Measurements from ENCODE around the gene NXPH1. TPM values are rescaled to one million over a fixed set of nuclear protein-coding genes. Genes with fewer than 3 reads are reported as not detected.
"Not testable (repeated sequence)": the region's sequence is repeated elsewhere in the genome, so short reads cannot be mapped to it uniquely, and the experiment has no call there.

The NXPH1 gene
- total RNA-seq, 1 donor from 2014 or later = not detected

GRCh38 chr7:8668627-8669500 is 235.5 kb downstream of the NXPH1 start:
- Histone ChIP-seq H3K27ac (ENCODE audit: low read depth, low read length) (no peak overlapping the region), H3K4me1 (ENCODE audit: control insufficient read depth in 3 of 3, insufficient read depth in 3 of 3, low read length in 3 of 3) (no peaks in the 10 kb centered on the region), H3K9me3 (ENCODE audit: control insufficient read depth in 3 of 3, low read length in 3 of 3) (peaks cover 0 to 3% (median 0%) of the 10 kb centered on the region in 3 donors), H3K4me3 (ENCODE audit: low read length in 3 of 3) (no peak overlapping the region), H3K9ac (ENCODE audit: low read depth in 1 of 3, low read length in 3 of 3) (no peak overlapping the region), H3K27me3 (ENCODE audit: control insufficient read depth in 3 of 3, insufficient read depth in 3 of 3, low read length in 3 of 3) (no peaks in the 10 kb centered on the region), H3K36me3 (ENCODE audit: control insufficient read depth in 3 of 3, insufficient read depth in 3 of 3, low read length in 3 of 3) (no peaks in the 10 kb centered on the region)

- Histone ChIP-seq H3K4me1 (ENCODE audit: control insufficient read depth in 3 of 3, insufficient read depth in 3 of 3, low read length in 3 of 3) (no peaks in the 10 kb centered on the region), H3K36me3 (ENCODE audit: control insufficient read depth in 3 of 3, insufficient read depth in 3 of 3, low read length in 3 of 3) (no peaks in the 10 kb centered on the region), H3K9ac (ENCODE audit: low read depth in 1 of 3, low read length in 3 of 3) (no peak overlapping the region), H3K27ac (ENCODE audit: low read depth, low read length) (no peak overlapping the region), H3K27me3 (ENCODE audit: control insufficient read depth in 3 of 3, insufficient read depth in 3 of 3, low read length in 3 of 3) (no peaks in the 10 kb centered on the region), H3K9me3 (ENCODE audit: control insufficient read depth in 3 of 3, low read length in 3 of 3) (peaks cover 0 to 3% (median 0%) of the 10 kb centered on the region in 3 donors), H3K4me3 (ENCODE audit: low read length in 3 of 3) (no peak overlapping the region)
These were observed 236.1 kb downstream of the NXPH1 start for GRCh38 chr7:8669501-8669851.

- H3K4me3 ChIP-seq (ENCODE audit: low read length in 3 of 3) = no peak overlapping the region
- no peaks in the 10 kb centered on the region for H3K27me3 ChIP-seq (ENCODE audit: control insufficient read depth in 3 of 3, insufficient read depth in 3 of 3, low read length in 3 of 3)
- no peak overlapping the region for H3K27ac ChIP-seq (ENCODE audit: low read depth, low read length)
- no peaks in the 10 kb centered on the region for H3K9me3 ChIP-seq (ENCODE audit: control insufficient read depth in 3 of 3, low read length in 3 of 3)
- H3K9ac ChIP-seq (ENCODE audit: low read depth in 1 of 3, low read length in 3 of 3) = no peak overlapping the region
- no peaks in the 10 kb centered on the region for H3K36me3 ChIP-seq (ENCODE audit: control insufficient read depth in 3 of 3, insufficient read depth in 3 of 3, low read length in 3 of 3)
- H3K4me1 ChIP-seq (ENCODE audit: control insufficient read depth in 3 of 3, insufficient read depth in 3 of 3, low read length in 3 of 3) = no peaks in the 10 kb centered on the region
These were observed 251.0 kb downstream of the NXPH1 start for GRCh38 chr7:8684426-8684825.

- H3K4me1 ChIP-seq (ENCODE audit: control insufficient read depth in 3 of 3, insufficient read depth in 3 of 3, low read length in 3 of 3) = no peaks in the 10 kb centered on the region
- no peak overlapping the region for H3K9ac ChIP-seq (ENCODE audit: low read depth in 1 of 3, low read length in 3 of 3)
- no peaks in the 10 kb centered on the region for H3K9me3 ChIP-seq (ENCODE audit: control insufficient read depth in 3 of 3, low read length in 3 of 3)
- H3K27ac ChIP-seq (ENCODE audit: low read depth, low read length) = no peak overlapping the region
- no peaks in the 10 kb centered on the region for H3K27me3 ChIP-seq (ENCODE audit: control insufficient read depth in 3 of 3, insufficient read depth in 3 of 3, low read length in 3 of 3)
- H3K36me3 ChIP-seq (ENCODE audit: control insufficient read depth in 3 of 3, insufficient read depth in 3 of 3, low read length in 3 of 3) = no peaks in the 10 kb centered on the region
- no peak overlapping the region for H3K4me3 ChIP-seq (ENCODE audit: low read length in 3 of 3)
These were observed 266.6 kb downstream of the NXPH1 start for GRCh38 chr7:8699875-8700624.

DNA sequence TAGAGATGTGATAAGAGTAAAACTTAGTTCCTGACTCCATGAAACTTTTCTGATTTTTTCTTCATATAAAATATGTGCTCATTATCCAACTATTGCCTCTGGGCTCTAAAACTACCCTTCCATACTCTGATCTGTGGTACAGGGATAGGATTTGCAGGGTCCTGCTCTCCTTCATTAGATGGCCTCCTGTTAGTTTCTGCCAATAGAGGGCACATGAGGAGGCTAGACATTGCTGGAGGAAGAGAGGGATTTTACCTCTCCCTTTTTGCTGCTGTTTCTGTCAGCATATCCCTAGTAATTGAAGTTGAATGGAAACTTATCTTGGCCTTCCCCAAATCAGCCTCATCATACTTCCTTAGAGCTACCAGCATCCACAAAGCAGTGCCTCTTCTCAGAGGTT is 269.4 kb downstream of the NXPH1 start:
- Histone ChIP-seq H3K4me3 (ENCODE audit: low read length in 3 of 3) (no peak overlapping the region), H3K9me3 (ENCODE audit: control insufficient read depth in 3 of 3, low read length in 3 of 3) (no peaks in the 10 kb centered on the region), H3K27me3 (ENCODE audit: control insufficient read depth in 3 of 3, insufficient read depth in 3 of 3, low read length in 3 of 3) (no peaks in the 10 kb centered on the region), H3K27ac (ENCODE audit: low read depth, low read length) (no peak overlapping the region), H3K9ac (ENCODE audit: low read depth in 1 of 3, low read length in 3 of 3) (no peak overlapping the region), H3K36me3 (ENCODE audit: control insufficient read depth in 3 of 3, insufficient read depth in 3 of 3, low read length in 3 of 3) (no peaks in the 10 kb centered on the region), H3K4me1 (ENCODE audit: control insufficient read depth in 3 of 3, insufficient read depth in 3 of 3, low read length in 3 of 3) (no peaks in the 10 kb centered on the region)

DNA sequence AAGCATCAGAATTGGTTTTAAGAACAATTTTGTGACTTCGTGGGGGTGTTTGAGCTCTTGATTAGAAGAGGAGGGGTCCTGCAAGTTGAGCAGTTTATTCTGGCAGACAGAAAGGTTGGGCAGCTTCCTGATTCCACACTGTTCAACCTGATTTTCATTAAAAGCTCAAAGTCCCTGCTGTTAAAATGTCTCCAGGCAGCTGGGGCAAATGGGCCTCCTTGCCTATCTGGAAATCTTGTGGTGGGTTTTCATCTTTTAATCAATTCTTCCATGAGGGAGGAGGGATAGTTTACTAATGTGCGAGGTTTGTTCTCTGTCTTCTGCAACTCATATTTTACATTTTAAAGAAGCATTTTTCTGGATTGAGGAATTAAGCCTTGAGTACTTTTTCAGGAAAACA is 276.7 kb downstream of the NXPH1 start:
- H3K4me1 ChIP-seq (ENCODE audit: control insufficient read depth in 3 of 3, insufficient read depth in 3 of 3, low read length in 3 of 3) = no peaks in the 10 kb centered on the region
- H3K4me3 ChIP-seq (ENCODE audit: low read length in 3 of 3) = no peak overlapping the region
- H3K9me3 ChIP-seq (ENCODE audit: control insufficient read depth in 3 of 3, low read length in 3 of 3) = no peaks in the 10 kb centered on the region
- H3K36me3 ChIP-seq (ENCODE audit: control insufficient read depth in 3 of 3, insufficient read depth in 3 of 3, low read length in 3 of 3) = no peaks in the 10 kb centered on the region
- H3K27me3 ChIP-seq (ENCODE audit: control insufficient read depth in 3 of 3, insufficient read depth in 3 of 3, low read length in 3 of 3) = no peaks in the 10 kb centered on the region
- H3K9ac ChIP-seq (ENCODE audit: low read depth in 1 of 3, low read length in 3 of 3) = no peak overlapping the region
- no peak overlapping the region for H3K27ac ChIP-seq (ENCODE audit: low read depth, low read length)

DNA sequence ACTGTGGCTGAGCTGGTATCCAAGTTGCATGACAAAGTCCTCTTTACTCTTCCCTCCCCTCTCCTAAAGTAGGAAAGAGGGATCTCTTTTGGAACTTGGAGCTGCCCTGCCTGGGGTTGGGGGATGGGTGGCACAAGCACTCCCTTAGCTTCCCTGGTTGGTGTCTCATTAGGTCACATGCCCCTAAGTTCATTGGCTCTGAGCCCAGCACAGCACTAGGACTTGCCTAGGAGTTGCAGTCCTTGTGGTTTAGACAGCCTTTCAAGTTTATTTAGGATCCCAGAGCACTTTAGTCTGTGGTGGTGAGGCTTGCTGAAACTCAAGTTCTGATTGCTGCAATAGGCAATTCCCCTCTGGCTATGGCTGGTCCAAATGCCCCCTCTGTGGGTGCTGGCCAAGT is 281.4 kb downstream of the NXPH1 start:
- no peaks in the 10 kb centered on the region for H3K9me3 ChIP-seq (ENCODE audit: control insufficient read depth in 3 of 3, low read length in 3 of 3)
- no peak overlapping the region for H3K9ac ChIP-seq (ENCODE audit: low read depth in 1 of 3, low read length in 3 of 3)
- no peaks in the 10 kb centered on the region for H3K4me1 ChIP-seq (ENCODE audit: control insufficient read depth in 3 of 3, insufficient read depth in 3 of 3, low read length in 3 of 3)
- no peak overlapping the region for H3K27ac ChIP-seq (ENCODE audit: low read depth, low read length)
- no peaks in the 10 kb centered on the region for H3K27me3 ChIP-seq (ENCODE audit: control insufficient read depth in 3 of 3, insufficient read depth in 3 of 3, low read length in 3 of 3)
- no peaks in the 10 kb centered on the region for H3K36me3 ChIP-seq (ENCODE audit: control insufficient read depth in 3 of 3, insufficient read depth in 3 of 3, low read length in 3 of 3)
- H3K4me3 ChIP-seq (ENCODE audit: low read length in 3 of 3) = no peak overlapping the region

GRCh38 chr7:8719102-8719501 is 285.7 kb downstream of the NXPH1 start:
- Histone ChIP-seq H3K4me3 (ENCODE audit: low read length in 3 of 3) (no peak overlapping the region), H3K36me3 (ENCODE audit: control insufficient read depth in 3 of 3, insufficient read depth in 3 of 3, low read length in 3 of 3) (no peaks in the 10 kb centered on the region), H3K27ac (ENCODE audit: low read depth, low read length) (no peak overlapping the region), H3K4me1 (ENCODE audit: control insufficient read depth in 3 of 3, insufficient read depth in 3 of 3, low read length in 3 of 3) (no peaks in the 10 kb centered on the region), H3K9ac (ENCODE audit: low read depth in 1 of 3, low read length in 3 of 3) (no peak overlapping the region), H3K27me3 (ENCODE audit: control insufficient read depth in 3 of 3, insufficient read depth in 3 of 3, low read length in 3 of 3) (no peaks in the 10 kb centered on the region), H3K9me3 (ENCODE audit: control insufficient read depth in 3 of 3, low read length in 3 of 3) (no peaks in the 10 kb centered on the region)

GRCh38 chr7:8724080-8724718 is 290.8 kb downstream of the NXPH1 start:
- H3K36me3 ChIP-seq (ENCODE audit: control insufficient read depth in 3 of 3, insufficient read depth in 3 of 3, low read length in 3 of 3) = no peaks in the 10 kb centered on the region
- H3K27ac ChIP-seq (ENCODE audit: low read depth, low read length) = no peak overlapping the region
- H3K4me3 ChIP-seq (ENCODE audit: low read length in 3 of 3) = no peak overlapping the region
- no peak overlapping the region for H3K9ac ChIP-seq (ENCODE audit: low read depth in 1 of 3, low read length in 3 of 3)
- H3K4me1 ChIP-seq (ENCODE audit: control insufficient read depth in 3 of 3, insufficient read depth in 3 of 3, low read length in 3 of 3) = no peaks in the 10 kb centered on the region
- no peaks in the 10 kb centered on the region for H3K27me3 ChIP-seq (ENCODE audit: control insufficient read depth in 3 of 3, insufficient read depth in 3 of 3, low read length in 3 of 3)
- H3K9me3 ChIP-seq (ENCODE audit: control insufficient read depth in 3 of 3, low read length in 3 of 3) = no peaks in the 10 kb centered on the region

DNA sequence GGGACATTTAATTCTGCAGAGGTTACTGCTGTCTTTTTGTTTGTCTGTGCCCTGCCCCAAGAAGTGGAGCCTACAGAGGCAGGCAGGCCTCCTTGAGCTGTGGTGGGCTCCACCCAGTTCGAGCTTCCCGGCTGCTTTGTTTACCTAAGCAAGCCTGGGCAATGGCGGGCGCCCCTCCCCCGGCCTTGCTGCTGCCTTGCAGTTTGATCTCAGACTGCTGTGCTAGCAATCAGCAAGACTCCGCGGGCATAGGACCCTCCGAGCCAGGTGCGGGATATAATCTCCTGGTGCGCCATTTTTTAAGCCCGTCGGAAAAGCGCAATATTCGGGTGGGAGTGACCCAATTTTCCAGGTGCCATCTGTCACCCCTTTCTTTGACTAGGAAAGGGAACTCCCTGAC is 298.3 kb downstream of the NXPH1 start:
- not testable (repeated sequence) for H3K9ac ChIP-seq (ENCODE audit: low read depth in 1 of 3, low read length in 3 of 3); H3K36me3 ChIP-seq (ENCODE audit: control insufficient read depth in 3 of 3, insufficient read depth in 3 of 3, low read length in 3 of 3); H3K9me3 ChIP-seq (ENCODE audit: control insufficient read depth in 3 of 3, low read length in 3 of 3); H3K4me1 ChIP-seq (ENCODE audit: control insufficient read depth in 3 of 3, insufficient read depth in 3 of 3, low read length in 3 of 3); H3K27me3 ChIP-seq (ENCODE audit: control insufficient read depth in 3 of 3, insufficient read depth in 3 of 3, low read length in 3 of 3); H3K27ac ChIP-seq (ENCODE audit: low read depth, low read length); H3K4me3 ChIP-seq (ENCODE audit: low read length in 3 of 3)
